WI38 (cell line): ENCODE data around the gene ADK.
"Not testable (repeated sequence)": the region's sequence is repeated elsewhere in the genome, so short reads cannot be mapped to it uniquely, and the experiment has no call there.

Experiments
- H3K4me3 ChIP-seq: 2 replicates; pipeline ENCODE4 v1.5.1; 2011; ENCODE audit warnings: low read depth, mild to moderate bottlenecking, control low read depth, low read length
- CTCF ChIP-seq: IDR thresholded peaks from 2 replicates; pipeline ENCODE4 v1.5.1; 2012; ENCODE audit warnings: low read depth, mild to moderate bottlenecking, control low read depth, low read length

ADK gene

GRCh38 chr10:74289188-74289587, 138.2 kb downstream of the ADK start:
- H3K4me3 ChIP-seq = no peak overlapping the region
- no peak for TF ChIP-seq CTCF

- peak overlapping the region; percentile 41 for H3K4me3 ChIP-seq
- no peak for TF ChIP-seq CTCF
These were observed 138.9 kb downstream of the ADK start for GRCh38 chr10:74289951-74290350.

- H3K4me3 ChIP-seq = no peak overlapping the region
- no peak for TF ChIP-seq CTCF
These were observed 139.7 kb downstream of the ADK start for GRCh38 chr10:74290708-74291107.

GRCh38 chr10:74292871-74293427, 141.9 kb downstream of the ADK start:
- TF ChIP-seq CTCF = no peak
- no peak overlapping the region for H3K4me3 ChIP-seq

GRCh38 chr10:74293686-74294371, 142.8 kb downstream of the ADK start:
- H3K4me3 ChIP-seq = no peak overlapping the region
- TF ChIP-seq CTCF = no peak

- TF ChIP-seq CTCF = no peak
- no peak overlapping the region for H3K4me3 ChIP-seq
These were observed 146.5 kb downstream of the ADK start for GRCh38 chr10:74297389-74298080.

- H3K4me3 ChIP-seq = not testable (repeated sequence)
These were observed 149.1 kb downstream of the ADK start for GRCh38 chr10:74300074-74300621.
